Measurements from ENCODE around the gene GXYLT2. TPM values are rescaled to one million over a fixed set of nuclear protein-coding genes. Genes with fewer than 3 reads are reported as not detected.

GXYLT2 gene
- total RNA-seq, 1 experiment from 2014 or later, result 6.1 TPM

GRCh38 chr3:72907731-72908620, 20.1 kb downstream of the GXYLT2 start:
- in situ Hi-C loops (cut with HindIII; ENCODE audit: low pct_unique_long_range_greater_than_20kb, low sequenced_read_pairs) (no loop called here), intact Hi-C loops (cut with micrococcal nuclease; ENCODE audit: unreplicated experiment) (no loop called here)
- Histone ChIP-seq H3K27ac (ENCODE audit: low read length) (no peak overlapping the region), H3K4me1 (ENCODE audit: control insufficient read depth, insufficient read depth, low read length) (peaks cover 5% of the 10 kb centered on the region; the same call in 1 of the 2 replicates), H3K9me3 (ENCODE audit: control insufficient read depth, insufficient read depth, low read depth, low read length) (no peaks in the 10 kb centered on the region), H3K27me3 (ENCODE audit: control insufficient read depth, insufficient read depth, low read length) (no peaks in the 10 kb centered on the region), H3K4me3 (ENCODE audit: low read depth in 2 of 2, low read length in 2 of 2) (no peak overlapping the region), H3K36me3 (ENCODE audit: control insufficient read depth, insufficient read depth, low read length) (no peaks in the 10 kb centered on the region)
- ATAC-seq (no peak), DNase-seq (ENCODE audit: low read depth, low spot score) (no peak)
- no peak for TF ChIP-seq POLR2AphosphoS5 (IDR thresholded peaks at IDR 0.05; ENCODE audit: low read depth, low read length)
- CTCF ChIA-PET, result no interaction called here
- POLR2A ChIA-PET, result no interaction called here
- BruUV-seq (replicated peaks), result no TSS peak

- Histone ChIP-seq H3K4me3 (ENCODE audit: low read depth in 2 of 2, low read length in 2 of 2) (no peak overlapping the region), H3K27me3 (ENCODE audit: control insufficient read depth, insufficient read depth, low read length) (no peaks in the 10 kb centered on the region), H3K9me3 (ENCODE audit: control insufficient read depth, insufficient read depth, low read depth, low read length) (no peaks in the 10 kb centered on the region), H3K27ac (ENCODE audit: low read length) (no peak overlapping the region), H3K36me3 (ENCODE audit: control insufficient read depth, insufficient read depth, low read length) (no peaks in the 10 kb centered on the region), H3K4me1 (ENCODE audit: control insufficient read depth, insufficient read depth, low read length) (peaks cover 5% of the 10 kb centered on the region; the same call in 1 of the 2 replicates)
- CTCF ChIA-PET, result no interaction called here
- BruUV-seq (replicated peaks), result no TSS peak
- ATAC-seq, result no peak
- intact Hi-C loops (cut with micrococcal nuclease; ENCODE audit: unreplicated experiment), result no loop called here
- in situ Hi-C loops (cut with HindIII; ENCODE audit: low pct_unique_long_range_greater_than_20kb, low sequenced_read_pairs), result no loop called here
- TF ChIP-seq SIN3A (IDR thresholded peaks at IDR 0.05; ENCODE audit: borderline replicate concordance, insufficient read depth, low read depth, low read length) (no peak), CTCF (IDR thresholded peaks at IDR 0.05) (no peak), POLR2AphosphoS5 (IDR thresholded peaks at IDR 0.05; ENCODE audit: low read depth, low read length) (no peak), TCF7L2 (IDR thresholded peaks at IDR 0.05; ENCODE audit: low read depth, low read length) (no peak), REST (IDR thresholded peaks at IDR 0.05; ENCODE audit: insufficient read depth in 1 of 2, low read depth in 2 of 2, low read length in 1 of 2) (no peak)
- DNase-seq (ENCODE audit: low read depth, low spot score), result no peak
- POLR2A ChIA-PET, result no interaction called here
These were observed 21.7 kb downstream of the GXYLT2 start for GRCh38 chr3:72909591-72909990.

GRCh38 chr3:72912532-72912931, 24.7 kb downstream of the GXYLT2 start:
- H3K36me3 ChIP-seq (ENCODE audit: control insufficient read depth, insufficient read depth, low read length), result no peaks in the 10 kb centered on the region
- CTCF ChIA-PET, result no interaction called here
- H3K4me1 ChIP-seq (ENCODE audit: control insufficient read depth, insufficient read depth, low read length), result peaks cover 5% of the 10 kb centered on the region; the same call in 1 of the 2 replicates
- no TSS peak for BruUV-seq (replicated peaks)
- no peaks in the 10 kb centered on the region for H3K27me3 ChIP-seq (ENCODE audit: control insufficient read depth, insufficient read depth, low read length)
- H3K9me3 ChIP-seq (ENCODE audit: control insufficient read depth, insufficient read depth, low read depth, low read length), result no peaks in the 10 kb centered on the region
- no peak overlapping the region for H3K4me3 ChIP-seq (ENCODE audit: low read depth in 2 of 2, low read length in 2 of 2)
- POLR2A ChIA-PET, result no interaction called here
- DNase-seq (ENCODE audit: low read depth, low spot score) (no peak), ATAC-seq (no peak)
- no peak overlapping the region for H3K27ac ChIP-seq (ENCODE audit: low read length)
- TF ChIP-seq SIN3A (IDR thresholded peaks at IDR 0.05; ENCODE audit: borderline replicate concordance, insufficient read depth, low read depth, low read length) (no peak), TCF7L2 (IDR thresholded peaks at IDR 0.05; ENCODE audit: low read depth, low read length) (no peak), REST (IDR thresholded peaks at IDR 0.05; ENCODE audit: insufficient read depth in 1 of 2, low read depth in 2 of 2, low read length in 1 of 2) (no peak), POLR2AphosphoS5 (IDR thresholded peaks at IDR 0.05; ENCODE audit: low read depth, low read length) (no peak), CTCF (IDR thresholded peaks at IDR 0.05) (no peak)
- in situ Hi-C loops (cut with HindIII; ENCODE audit: low pct_unique_long_range_greater_than_20kb, low sequenced_read_pairs) (no loop called here), intact Hi-C loops (cut with micrococcal nuclease; ENCODE audit: unreplicated experiment) (no loop called here)
